ENCODE data around the gene DOK5.

The DOK5 gene

DNA sequence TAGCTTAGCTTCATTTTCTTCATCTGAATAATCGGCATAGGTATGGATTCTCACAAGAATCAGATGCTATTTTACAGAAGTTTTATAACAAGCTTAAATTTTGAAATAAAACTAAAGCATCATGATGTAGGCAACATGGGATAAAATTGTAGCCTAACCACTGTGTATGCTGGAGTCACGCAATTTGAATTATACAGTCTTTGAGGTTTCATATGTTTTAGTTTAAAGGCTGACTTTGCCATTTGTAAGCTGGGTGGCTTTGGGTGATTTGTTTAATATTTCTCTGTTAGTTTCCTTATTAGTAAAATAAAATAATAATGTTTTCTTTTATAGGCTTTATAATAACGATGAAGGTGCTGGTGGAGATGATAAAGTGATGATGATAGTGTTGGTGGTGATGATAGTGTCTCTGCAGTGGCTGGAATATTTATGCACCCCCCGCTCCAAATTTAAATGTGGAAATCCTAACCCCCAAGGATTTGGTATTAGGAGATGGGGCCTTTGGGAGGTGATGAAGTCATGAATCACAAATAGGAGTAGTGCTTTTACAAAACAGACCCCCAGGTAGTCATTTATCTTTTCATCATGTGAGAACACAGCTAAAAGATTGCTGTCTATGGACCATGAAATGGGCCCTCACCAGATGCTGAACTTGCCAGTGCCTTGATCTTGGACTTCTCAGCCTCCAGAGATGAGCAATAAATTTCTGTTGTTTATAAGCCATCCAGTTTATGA is 42.0 kb downstream of the DOK5 start:
- DNase-seq (ENCODE audit: insufficient read length): no peak
- FAIRE-seq: no peak

DNA sequence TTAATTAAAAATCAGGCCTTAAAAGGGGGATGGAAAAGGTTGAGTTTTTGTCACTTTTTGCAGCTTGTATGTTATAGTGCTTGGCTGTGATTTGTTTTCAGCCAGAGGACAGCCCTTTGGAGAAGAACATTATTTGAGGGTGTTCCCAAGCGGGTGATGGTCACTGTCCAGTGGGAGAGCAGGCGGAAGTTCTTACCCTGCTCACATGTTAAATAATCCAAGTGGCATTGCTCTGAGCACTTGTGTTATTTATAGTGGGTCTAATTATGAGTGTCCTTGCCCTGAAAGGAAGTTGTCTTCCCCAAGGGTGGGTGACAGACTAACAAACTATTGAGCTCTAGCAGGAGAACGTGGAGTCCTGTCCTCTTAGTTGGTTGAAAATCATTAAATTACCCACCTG is 49.5 kb downstream of the DOK5 start:
- TF ChIP-seq POLR2AphosphoS5 (IDR thresholded peaks at IDR 0.05; ENCODE audit: low read depth, low read length) (no peak), TAF1 (IDR thresholded peaks at IDR 0.05; ENCODE audit: borderline replicate concordance, low read depth, low read length) (no peak), POLR2A (IDR thresholded peaks at IDR 0.05; ENCODE audit: low read depth, low read length) (no peak)
- FAIRE-seq (no peak), DNase-seq (ENCODE audit: insufficient read length) (no peak)

More for the DNA sequence above, 42.0 kb downstream of the DOK5 start:
- TF ChIP-seq POLR2A (IDR thresholded peaks at IDR 0.05; ENCODE audit: low read depth, low read length): no peak
- TF ChIP-seq TAF1 (IDR thresholded peaks at IDR 0.05; ENCODE audit: borderline replicate concordance, low read depth, low read length): no peak
- TF ChIP-seq POLR2AphosphoS5 (IDR thresholded peaks at IDR 0.05; ENCODE audit: low read depth, low read length): no peak

DNA sequence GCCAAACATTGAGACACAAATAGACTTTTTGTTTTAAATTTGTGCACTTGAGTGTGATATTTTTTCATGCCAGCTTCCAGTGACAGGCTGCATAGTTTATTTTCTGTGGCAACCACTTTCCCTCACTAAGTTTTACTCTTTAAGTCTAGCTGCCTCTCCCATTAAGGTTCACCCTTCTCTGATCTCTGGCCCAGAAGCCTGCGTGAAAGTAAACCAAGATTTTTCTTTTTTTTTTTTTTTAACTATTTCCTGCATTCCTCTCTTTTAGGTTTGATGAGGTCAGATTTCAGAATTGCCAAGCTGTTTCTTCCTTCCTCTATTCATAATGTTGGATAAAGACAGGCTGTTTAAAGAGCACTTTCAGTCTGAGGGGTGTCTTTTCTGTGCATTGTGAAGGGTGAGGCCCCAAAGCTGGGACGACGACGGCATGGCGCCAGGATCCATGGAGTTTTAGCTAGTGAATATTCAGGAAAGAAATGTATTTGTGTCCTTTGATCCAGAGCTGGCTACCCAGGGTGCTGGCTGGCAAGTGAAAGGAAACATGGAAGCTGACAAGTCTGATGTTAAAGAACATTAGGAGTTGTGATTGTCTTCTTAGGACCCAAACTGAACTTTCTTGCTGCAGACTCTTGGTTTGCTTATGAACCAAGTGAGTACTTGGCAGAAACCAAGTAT is 50.7 kb downstream of the DOK5 start:
- FAIRE-seq: no peak
- TF ChIP-seq POLR2A (IDR thresholded peaks at IDR 0.05; ENCODE audit: low read depth, low read length) (no peak), POLR2AphosphoS5 (IDR thresholded peaks at IDR 0.05; ENCODE audit: low read depth, low read length) (no peak), TAF1 (IDR thresholded peaks at IDR 0.05; ENCODE audit: borderline replicate concordance, low read depth, low read length) (no peak)
- no peak for DNase-seq (ENCODE audit: insufficient read length)

DNA sequence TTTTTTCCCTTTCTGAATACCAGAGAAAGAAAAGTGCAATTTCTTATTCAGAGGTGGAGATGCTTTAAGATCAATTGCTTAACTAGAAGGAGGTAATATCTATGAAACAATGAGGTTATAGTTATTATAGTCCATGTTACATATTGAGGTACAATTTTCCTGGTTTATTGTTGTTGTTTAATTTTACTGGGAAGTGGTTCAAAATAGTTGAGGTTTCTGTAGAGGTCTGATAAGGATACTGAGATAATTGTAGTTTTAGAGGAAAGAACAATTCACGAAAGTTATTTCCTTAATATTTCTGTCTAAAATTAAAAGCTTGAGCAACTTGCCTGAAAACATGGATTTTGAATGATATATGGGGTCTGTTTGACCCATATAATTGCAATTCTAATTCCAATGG is 51.4 kb downstream of the DOK5 start:
- no peak for FAIRE-seq
- DNase-seq (ENCODE audit: insufficient read length): no peak
- TF ChIP-seq POLR2A (IDR thresholded peaks at IDR 0.05; ENCODE audit: low read depth, low read length) (no peak), TAF1 (IDR thresholded peaks at IDR 0.05; ENCODE audit: borderline replicate concordance, low read depth, low read length) (no peak), POLR2AphosphoS5 (IDR thresholded peaks at IDR 0.05; ENCODE audit: low read depth, low read length) (no peak)

DNA sequence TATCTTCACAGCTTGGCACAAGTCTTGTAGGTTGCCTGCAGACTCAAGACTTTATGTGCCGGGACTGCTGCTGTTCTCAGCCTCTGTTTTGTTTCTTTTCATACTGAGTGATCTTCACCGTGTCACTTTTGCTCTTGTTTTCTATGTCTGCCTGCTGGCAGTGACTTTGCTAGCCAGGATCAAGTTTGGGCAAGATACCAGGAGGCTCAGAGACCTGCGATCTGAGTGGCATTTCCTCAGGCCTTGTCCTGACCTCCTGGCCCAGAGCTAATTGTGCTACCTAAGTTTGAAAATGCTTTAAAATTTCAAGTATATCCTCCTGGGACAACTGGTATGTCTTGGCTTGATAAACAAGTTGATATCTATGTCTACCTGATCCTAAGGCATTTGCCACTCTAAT is 57.2 kb downstream of the DOK5 start:
- DNase-seq (ENCODE audit: insufficient read length) (no peak), FAIRE-seq (no peak)
- TF ChIP-seq POLR2AphosphoS5 (IDR thresholded peaks at IDR 0.05; ENCODE audit: low read depth, low read length): no peak
- no peak for TF ChIP-seq TAF1 (IDR thresholded peaks at IDR 0.05; ENCODE audit: borderline replicate concordance, low read depth, low read length)
- no peak for TF ChIP-seq POLR2A (IDR thresholded peaks at IDR 0.05; ENCODE audit: low read depth, low read length)

DNA sequence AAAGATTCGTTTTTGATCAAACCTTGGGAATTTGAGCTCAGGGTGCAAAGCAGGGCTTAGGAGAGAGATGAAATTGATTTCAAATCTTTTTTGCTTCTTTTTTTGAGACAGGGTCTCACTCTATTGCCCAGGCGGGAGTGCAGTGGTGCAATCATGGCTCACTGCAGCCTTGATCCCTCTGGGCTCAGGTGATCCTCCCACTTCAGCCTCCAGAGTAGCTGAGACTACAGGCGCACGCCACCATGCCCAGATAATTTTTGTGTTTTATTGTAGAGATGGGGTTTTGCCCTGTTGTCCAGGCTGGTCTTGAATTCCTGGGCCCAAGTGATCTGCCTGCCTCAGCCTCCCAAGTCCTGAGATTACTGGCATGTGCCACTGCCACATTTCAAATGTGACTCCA is 58.7 kb downstream of the DOK5 start:
- no peak for TF ChIP-seq TAF1 (IDR thresholded peaks at IDR 0.05; ENCODE audit: borderline replicate concordance, low read depth, low read length)
- TF ChIP-seq POLR2AphosphoS5 (IDR thresholded peaks at IDR 0.05; ENCODE audit: low read depth, low read length): no peak
- TF ChIP-seq POLR2A (IDR thresholded peaks at IDR 0.05; ENCODE audit: low read depth, low read length): no peak
- FAIRE-seq (no peak), DNase-seq (ENCODE audit: insufficient read length) (no peak)

DNA sequence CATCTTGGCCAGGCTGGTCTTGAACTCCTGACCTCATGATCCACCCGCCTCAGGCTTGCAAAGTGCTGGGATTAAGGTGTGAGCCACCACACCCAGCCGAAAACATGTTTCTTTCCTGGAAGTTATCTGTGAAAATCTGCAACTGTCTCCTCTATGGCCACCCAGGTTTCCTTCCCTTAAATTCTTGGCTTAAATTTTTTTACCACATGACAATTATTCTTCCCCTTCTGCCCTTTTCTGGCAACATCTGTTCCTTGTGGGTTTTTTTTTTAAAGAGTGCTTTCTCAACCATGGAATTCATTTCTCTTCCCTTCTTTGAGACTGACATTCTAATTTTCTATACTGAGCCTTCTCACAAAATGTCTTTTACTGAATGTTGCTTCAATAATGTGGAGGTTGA is 59.6 kb downstream of the DOK5 start:
- TF ChIP-seq TAF1 (IDR thresholded peaks at IDR 0.05; ENCODE audit: borderline replicate concordance, low read depth, low read length): no peak
- TF ChIP-seq POLR2AphosphoS5 (IDR thresholded peaks at IDR 0.05; ENCODE audit: low read depth, low read length): no peak
- TF ChIP-seq POLR2A (IDR thresholded peaks at IDR 0.05; ENCODE audit: low read depth, low read length): no peak
- DNase-seq (ENCODE audit: insufficient read length) (no peak), FAIRE-seq (no peak)

DNA sequence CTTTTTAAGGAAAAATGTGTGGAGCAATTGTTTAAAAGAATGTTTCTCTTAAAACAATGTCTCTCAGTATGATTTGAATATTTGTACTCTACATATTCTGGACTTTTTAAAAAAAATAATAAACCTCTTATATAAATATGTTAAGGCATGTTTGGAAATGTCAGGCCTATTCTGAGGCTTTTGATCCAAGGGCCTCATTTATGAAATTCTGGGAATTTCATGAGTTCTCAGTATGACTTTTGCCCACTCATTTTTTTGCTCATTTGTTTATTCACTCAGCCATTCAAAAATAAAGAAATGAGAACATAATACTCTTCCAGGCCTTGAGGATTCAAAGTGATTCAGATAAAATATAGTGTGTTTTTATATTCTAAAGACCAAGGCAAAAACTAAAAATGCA is 60.4 kb downstream of the DOK5 start:
- FAIRE-seq (no peak), DNase-seq (ENCODE audit: insufficient read length) (no peak)
- TF ChIP-seq TAF1 (IDR thresholded peaks at IDR 0.05; ENCODE audit: borderline replicate concordance, low read depth, low read length) (no peak), POLR2A (IDR thresholded peaks at IDR 0.05; ENCODE audit: low read depth, low read length) (no peak), POLR2AphosphoS5 (IDR thresholded peaks at IDR 0.05; ENCODE audit: low read depth, low read length) (no peak)

DNA sequence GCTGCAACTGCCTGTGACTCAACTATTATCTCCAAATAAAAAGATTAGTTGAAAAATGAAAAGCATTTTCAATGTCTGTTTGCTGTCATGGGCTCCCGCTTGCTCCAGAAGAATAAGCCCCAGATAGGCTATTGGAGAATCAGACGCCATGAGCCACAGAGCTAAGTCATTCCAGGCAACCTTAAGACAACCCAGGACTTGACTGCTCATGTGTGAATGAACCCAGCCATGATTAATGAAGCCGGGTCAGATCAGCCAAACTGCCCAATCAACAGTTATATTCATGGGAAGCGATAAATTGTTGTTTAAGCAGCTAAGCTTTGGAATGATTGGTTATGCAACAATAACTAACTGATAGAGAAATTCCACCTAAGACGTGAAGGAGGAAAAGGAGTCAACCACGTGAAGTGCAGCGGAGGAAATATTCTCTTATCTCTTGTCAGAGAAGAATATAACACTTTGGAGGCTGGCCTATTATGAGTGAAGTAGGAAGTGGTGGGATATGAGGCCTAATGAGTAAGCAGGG is 64.2 kb downstream of the DOK5 start:
- FAIRE-seq (no peak), DNase-seq (ENCODE audit: insufficient read length) (no peak)
- no peak for TF ChIP-seq POLR2AphosphoS5 (IDR thresholded peaks at IDR 0.05; ENCODE audit: low read depth, low read length)
- TF ChIP-seq POLR2A (IDR thresholded peaks at IDR 0.05; ENCODE audit: low read depth, low read length): no peak
- TF ChIP-seq TAF1 (IDR thresholded peaks at IDR 0.05; ENCODE audit: borderline replicate concordance, low read depth, low read length): no peak

DNA sequence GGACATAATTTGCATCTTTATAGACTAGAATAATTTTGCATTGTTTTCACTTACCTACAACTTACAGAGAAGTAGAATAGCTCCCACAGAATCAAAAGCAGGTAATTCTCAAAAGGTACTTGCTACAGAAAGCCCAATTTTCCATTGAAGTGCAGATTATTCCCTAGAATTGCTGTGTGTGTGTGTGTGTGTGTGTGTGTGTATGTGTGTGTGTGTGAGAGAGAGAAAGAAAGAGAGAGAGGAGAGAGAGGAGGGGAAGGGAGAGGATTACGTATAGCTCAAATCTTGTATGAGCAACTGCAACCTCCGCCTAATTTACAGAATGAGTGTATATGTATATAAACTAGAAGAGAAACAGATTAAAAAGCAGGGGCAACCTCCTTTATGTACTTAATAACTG is 68.0 kb downstream of the DOK5 start:
- no peak for FAIRE-seq
- DNase-seq (ENCODE audit: insufficient read length): no peak
- TF ChIP-seq POLR2A (IDR thresholded peaks at IDR 0.05; ENCODE audit: low read depth, low read length) (no peak), TAF1 (IDR thresholded peaks at IDR 0.05; ENCODE audit: borderline replicate concordance, low read depth, low read length) (no peak), POLR2AphosphoS5 (IDR thresholded peaks at IDR 0.05; ENCODE audit: low read depth, low read length) (no peak)

DNA sequence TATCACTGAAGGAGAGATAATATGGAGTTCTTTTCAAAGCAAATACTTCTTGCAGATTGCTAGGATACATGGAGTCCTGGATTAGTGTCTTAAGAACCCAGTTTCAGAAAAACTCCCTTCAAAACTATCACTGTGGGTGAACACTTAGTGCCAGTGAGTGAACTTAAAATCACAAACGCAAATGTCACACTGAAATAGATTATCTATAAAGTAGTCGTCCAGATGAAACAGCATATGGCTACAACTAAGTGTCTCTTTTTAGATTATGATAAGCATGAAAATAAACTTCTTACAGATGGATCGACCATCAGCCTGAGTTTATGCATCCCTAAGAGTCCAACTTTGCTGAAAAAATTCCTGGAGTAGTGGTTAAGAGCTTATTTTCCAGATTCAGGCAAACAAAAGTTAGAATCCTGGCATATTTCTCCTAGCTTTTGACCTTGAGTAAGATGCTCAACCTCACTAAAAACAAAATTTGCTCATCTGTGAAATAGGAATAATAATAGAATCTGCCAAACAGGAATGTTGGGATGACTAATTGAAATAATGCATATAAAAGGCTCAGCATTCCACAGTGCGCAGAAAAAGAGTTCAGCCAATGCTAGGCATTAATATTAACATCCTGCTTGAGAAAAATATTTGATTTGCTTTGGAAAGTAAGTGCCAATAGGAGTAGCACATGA is 70.4 kb downstream of the DOK5 start:
- FAIRE-seq: no peak

More for the DNA sequence above, 70.4 kb downstream of the DOK5 start:
- no peak for DNase-seq (ENCODE audit: insufficient read length)
- TF ChIP-seq POLR2AphosphoS5 (IDR thresholded peaks at IDR 0.05; ENCODE audit: low read depth, low read length): no peak
- no peak for TF ChIP-seq TAF1 (IDR thresholded peaks at IDR 0.05; ENCODE audit: borderline replicate concordance, low read depth, low read length)
- no peak for TF ChIP-seq POLR2A (IDR thresholded peaks at IDR 0.05; ENCODE audit: low read depth, low read length)

Data from GM12892 (cell line).